Astrocyte (in vitro differentiated cells and primary cell): Measurements from ENCODE around the gene IRS1. TPM values are rescaled to one million over a fixed set of nuclear protein-coding genes. Genes with fewer than 3 reads are reported as not detected.

ENCODE experiments used
- DNase-seq: peaks from one replicate; pipeline ENCODE4 v3.0.0-alpha.2; 2010; ENCODE audit warnings: low read depth
- FAIRE-seq: peaks from 2 replicates; lab custom pipeline; 2011; peaks lifted over from hg19 to GRCh38; lab: Jason Lieb, UNC
- H2AFZ ChIP-seq: 2 replicates; pipeline ENCODE4 v1.6.0; 2012; ENCODE audit warnings: low read depth, low read length, inconsistent platforms
- H3K27ac ChIP-seq: 2 replicates; pipeline ENCODE4 v1.5.1; 2011; ENCODE audit warnings: low read depth, low read length, inconsistent platforms
- H3K27me3 ChIP-seq: 2 replicates; pipeline ENCODE4 v1.6.0; 2011; ENCODE audit warnings: low read length, inconsistent platforms; ENCODE audit not compliant: insufficient read depth
- H3K36me3 ChIP-seq: 2 replicates; pipeline ENCODE4 v1.5.1; 2011; ENCODE audit warnings: low read length, inconsistent platforms; ENCODE audit not compliant: insufficient read depth
- H3K4me1 ChIP-seq: 2 replicates; pipeline ENCODE4 v1.5.1; 2011; ENCODE audit warnings: low read length, inconsistent platforms; ENCODE audit not compliant: insufficient read depth
- H3K4me2 ChIP-seq: 2 replicates; pipeline ENCODE4 v1.6.0; 2012; ENCODE audit warnings: low read length, inconsistent platforms
- H3K4me3 ChIP-seq: 2 replicates; pipeline ENCODE4 v1.5.1; 2011; ENCODE audit warnings: low read depth, mild to moderate bottlenecking, low read length, inconsistent platforms; ENCODE audit not compliant: insufficient read depth
- H3K79me2 ChIP-seq: 2 replicates; pipeline ENCODE4 v1.6.0; 2012; ENCODE audit warnings: mild to moderate bottlenecking, low read length, inconsistent platforms; ENCODE audit not compliant: insufficient read depth
- H3K9ac ChIP-seq: 2 replicates; pipeline ENCODE4 v1.6.0; 2012; ENCODE audit warnings: mild to moderate bottlenecking, low read length, inconsistent platforms
- H3K9me3 ChIP-seq: 2 replicates; pipeline ENCODE4 v1.5.1; 2012; ENCODE audit warnings: low read depth, mild to moderate bottlenecking, low read length, inconsistent platforms; ENCODE audit not compliant: insufficient read depth
- H4K20me1 ChIP-seq: 2 replicates; pipeline ENCODE4 v1.6.0; 2012; ENCODE audit warnings: low read length, inconsistent platforms; ENCODE audit not compliant: insufficient read depth
- H3K27ac Mint-ChIP-seq: one replicate; pipeline ENCODE4 v1.8.0; 2021; ENCODE audit warnings: mild to moderate bottlenecking, mixed read lengths; ENCODE audit not compliant: unreplicated experiment
- H3K27me3 Mint-ChIP-seq: one replicate; pipeline ENCODE4 v1.8.0; 2021; ENCODE audit warnings: low read depth, mixed read lengths; ENCODE audit not compliant: unreplicated experiment
- H3K36me3 Mint-ChIP-seq: one replicate; pipeline ENCODE4 v1.8.0; 2021; ENCODE audit warnings: low read depth, mixed read lengths; ENCODE audit not compliant: unreplicated experiment
- H3K4me1 Mint-ChIP-seq: one replicate; pipeline ENCODE4 v1.8.0; 2021; ENCODE audit warnings: low read depth, mixed read lengths; ENCODE audit not compliant: unreplicated experiment
- H3K4me3 Mint-ChIP-seq: one replicate; pipeline ENCODE4 v1.8.0; 2021; ENCODE audit warnings: mild to moderate bottlenecking, moderate library complexity, mixed read lengths; ENCODE audit not compliant: unreplicated experiment
- H3K9me3 Mint-ChIP-seq: one replicate; pipeline ENCODE4 v1.8.0; 2021; ENCODE audit warnings: mild to moderate bottlenecking, mixed read lengths; ENCODE audit not compliant: unreplicated experiment
- CTCF ChIP-seq: IDR thresholded peaks from 2 replicates; pipeline ENCODE4 v1.5.1; 2011; ENCODE audit warnings: low read depth, mild to moderate bottlenecking, inconsistent platforms, low read length, moderate library complexity; ENCODE audit not compliant: insufficient read depth
- EZH2 ChIP-seq: IDR thresholded peaks from 2 replicates; pipeline ENCODE4 v1.6.1; 2012; ENCODE audit warnings: mild to moderate bottlenecking, low read length, inconsistent platforms; ENCODE audit not compliant: insufficient read depth
- total RNA-seq: library from RNA; stranded (reverse); gene quantifications from 2 replicates; pipeline ENCODE4 v1.2.1, GENCODE V29; 2021

Gene IRS1
- total RNA-seq, 1 donor from 2014 or later: 45.0 TPM

- Histone ChIP-seq H3K27me3 (no peaks in the 10 kb centered on the region), H3K4me2 (no peak overlapping the region), H3K27ac (no peak overlapping the region), H4K20me1 (no peaks in the 10 kb centered on the region), H3K36me3 (no peaks in the 10 kb centered on the region), H2AFZ (no peak overlapping the region), H3K9me3 (no peaks in the 10 kb centered on the region), H3K9ac (no peak overlapping the region), H3K4me1 (peaks cover 12% of the 10 kb centered on the region), H3K4me3 (no peak overlapping the region), H3K79me2 (no peaks in the 10 kb centered on the region)
- FAIRE-seq (no peak), DNase-seq (no peak)
- no peak overlapping the region for H3K27ac Mint-ChIP-seq
- no peak for TF ChIP-seq CTCF
- TF ChIP-seq EZH2: no peak
- H3K36me3 Mint-ChIP-seq: peaks cover 5% of the 10 kb centered on the region
- H3K4me3 Mint-ChIP-seq: no peak overlapping the region
- H3K4me1 Mint-ChIP-seq: peaks cover 16% of the 10 kb centered on the region
- no peaks in the 10 kb centered on the region for H3K27me3 Mint-ChIP-seq
- no peaks in the 10 kb centered on the region for H3K9me3 Mint-ChIP-seq
These were observed 72.4 kb downstream of the IRS1 start for GRCh38 chr2:226727251-226727650.

GRCh38 chr2:226726546-226726945 is 73.1 kb downstream of the IRS1 start:
- no peak overlapping the region for H3K4me3 ChIP-seq
- peaks cover 12% of the 10 kb centered on the region for H3K4me1 ChIP-seq
- H2AFZ ChIP-seq: no peak overlapping the region
- no peaks in the 10 kb centered on the region for H3K79me2 ChIP-seq
- no peak overlapping the region for H3K9ac ChIP-seq
- Mint-ChIP-seq H3K4me1 (peaks cover 13% of the 10 kb centered on the region), H3K4me3 (no peak overlapping the region), H3K27ac (no peak overlapping the region), H3K27me3 (no peaks in the 10 kb centered on the region), H3K36me3 (peaks cover 2% of the 10 kb centered on the region), H3K9me3 (no peaks in the 10 kb centered on the region)
- FAIRE-seq (peak; percentile 45), DNase-seq (peak; percentile 28)
- TF ChIP-seq CTCF: no peak
- no peak for TF ChIP-seq EZH2
- H3K4me2 ChIP-seq: peak overlapping the region; percentile 62
- H3K36me3 ChIP-seq: no peaks in the 10 kb centered on the region
- no peaks in the 10 kb centered on the region for H3K9me3 ChIP-seq
- no peaks in the 10 kb centered on the region for H3K27me3 ChIP-seq
- H3K27ac ChIP-seq: no peak overlapping the region
- no peaks in the 10 kb centered on the region for H4K20me1 ChIP-seq

GRCh38 chr2:226725126-226725860 is 74.3 kb downstream of the IRS1 start:
- Histone ChIP-seq H4K20me1 (no peaks in the 10 kb centered on the region), H2AFZ (no peak overlapping the region), H3K4me3 (no peak overlapping the region), H3K79me2 (no peaks in the 10 kb centered on the region), H3K9me3 (no peaks in the 10 kb centered on the region), H3K4me2 (peak overlapping the region; percentile 62), H3K4me1 (peaks cover 12% of the 10 kb centered on the region), H3K9ac (no peak overlapping the region), H3K36me3 (no peaks in the 10 kb centered on the region), H3K27me3 (no peaks in the 10 kb centered on the region), H3K27ac (no peak overlapping the region)
- Mint-ChIP-seq H3K9me3 (no peaks in the 10 kb centered on the region), H3K4me1 (peaks cover 13% of the 10 kb centered on the region), H3K4me3 (no peak overlapping the region), H3K36me3 (no peaks in the 10 kb centered on the region), H3K27ac (no peak overlapping the region), H3K27me3 (peaks cover 3% of the 10 kb centered on the region)
- DNase-seq (no peak), FAIRE-seq (no peak)
- TF ChIP-seq CTCF (no peak), EZH2 (no peak)
